SU-DHL-6 (cell line): ENCODE results near the gene GPR153.

Experiments
- EZH2phosphoT487 ChIP-seq: fragments of 200-600 bp; sonication (generic), shearing (Covaris generic); conservative IDR thresholded peaks from 2 replicates; pipeline ENCODE4 v1.6.1; 2018; ENCODE audit warnings: mild to moderate bottlenecking, antibody characterized with exemption, low read length, moderate library complexity, mixed read lengths
- TF ChIP-seq, protein P1 (sequence below): fragments of 200-600 bp; sonication (generic); IDR thresholded peaks from one replicate; pipeline ENCODE4 v1.5.1; 2017; ENCODE audit warnings: antibody characterized with exemption, mild to moderate bottlenecking, low read length, moderate library complexity; ENCODE audit not compliant: insufficient read depth, poor library complexity, severe bottlenecking

DNA sequence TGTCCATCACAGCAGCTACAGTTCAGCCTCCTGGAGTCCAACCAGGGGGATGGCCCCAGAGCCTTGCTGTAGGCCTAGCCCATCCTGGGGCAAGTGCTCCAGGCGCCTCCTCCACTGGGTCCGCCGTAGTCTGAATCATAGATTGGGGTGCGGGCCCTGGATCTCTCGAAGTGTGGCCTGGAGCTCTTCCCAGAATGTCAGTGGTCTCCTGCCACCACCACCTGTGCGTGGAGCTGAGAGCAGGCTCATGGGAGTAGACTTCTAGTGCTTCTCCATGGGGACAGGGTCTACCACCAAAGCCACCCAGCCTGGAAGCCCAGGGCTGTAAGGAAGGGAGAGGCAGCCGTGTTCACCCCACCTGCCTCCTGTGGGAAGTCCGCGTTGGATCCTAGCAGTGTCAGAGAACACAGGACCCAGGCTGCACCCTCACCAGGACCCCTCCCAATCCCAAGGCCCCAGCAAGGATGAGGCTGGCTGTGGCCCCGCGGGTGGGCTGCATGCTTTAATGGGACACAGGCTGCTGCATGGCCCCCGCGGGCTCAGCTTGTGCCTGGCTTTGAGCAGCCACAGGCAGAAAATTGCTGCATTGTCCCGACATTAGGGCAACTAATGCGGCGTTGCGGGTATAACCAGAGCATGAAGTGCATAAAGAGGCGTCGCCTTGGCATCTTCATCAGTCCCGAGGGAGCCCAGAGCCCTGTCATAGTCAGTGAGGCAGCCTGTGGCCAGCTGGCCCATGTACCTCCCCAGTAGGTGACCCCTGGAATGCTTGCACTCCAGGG, 17.7 kb downstream of the GPR153 start:
- no peak for TF ChIP-seq EZH2phosphoT487
- TF ChIP-seq, protein P1, sequence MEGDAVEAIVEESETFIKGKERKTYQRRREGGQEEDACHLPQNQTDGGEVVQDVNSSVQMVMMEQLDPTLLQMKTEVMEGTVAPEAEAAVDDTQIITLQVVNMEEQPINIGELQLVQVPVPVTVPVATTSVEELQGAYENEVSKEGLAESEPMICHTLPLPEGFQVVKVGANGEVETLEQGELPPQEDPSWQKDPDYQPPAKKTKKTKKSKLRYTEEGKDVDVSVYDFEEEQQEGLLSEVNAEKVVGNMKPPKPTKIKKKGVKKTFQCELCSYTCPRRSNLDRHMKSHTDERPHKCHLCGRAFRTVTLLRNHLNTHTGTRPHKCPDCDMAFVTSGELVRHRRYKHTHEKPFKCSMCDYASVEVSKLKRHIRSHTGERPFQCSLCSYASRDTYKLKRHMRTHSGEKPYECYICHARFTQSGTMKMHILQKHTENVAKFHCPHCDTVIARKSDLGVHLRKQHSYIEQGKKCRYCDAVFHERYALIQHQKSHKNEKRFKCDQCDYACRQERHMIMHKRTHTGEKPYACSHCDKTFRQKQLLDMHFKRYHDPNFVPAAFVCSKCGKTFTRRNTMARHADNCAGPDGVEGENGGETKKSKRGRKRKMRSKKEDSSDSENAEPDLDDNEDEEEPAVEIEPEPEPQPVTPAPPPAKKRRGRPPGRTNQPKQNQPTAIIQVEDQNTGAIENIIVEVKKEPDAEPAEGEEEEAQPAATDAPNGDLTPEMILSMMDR, result no peak
